ENCODE data around the gene CDH23. TPM values are rescaled to one million over a fixed set of nuclear protein-coding genes. Genes with fewer than 3 reads are reported as not detected.

CDH23 gene
- total RNA-seq, 2 donors from 2014 or later, result 0.06 TPM; not detected in 1

- Mint-ChIP-seq H3K4me3 (no peak overlapping the region), H3K9me3 (no peaks in the 10 kb centered on the region), H3K27me3 (no peaks in the 10 kb centered on the region), H3K4me1 (ENCODE audit: low read depth in 2 of 2) (peaks cover 32 to 38% of the 10 kb centered on the region in 2 donors), H3K27ac (peak overlapping the region in 1 of 2 donors; percentile 84), H3K36me3 (no peaks in the 10 kb centered on the region)
- ATAC-seq (no peak), DNase-seq (ENCODE audit: low spot score) (no peak)
These were observed 455.7 kb downstream of the CDH23 start for GRCh38 chr10:71852355-71852937.

- ATAC-seq, result no peak
- Mint-ChIP-seq H3K36me3 (no peaks in the 10 kb centered on the region), H3K27ac (no peak overlapping the region), H3K4me3 (no peak overlapping the region), H3K9me3 (no peaks in the 10 kb centered on the region), H3K27me3 (peaks cover 0 to 4% of the 10 kb centered on the region in 2 donors), H3K4me1 (ENCODE audit: low read depth in 2 of 2) (peaks cover 19 to 22% of the 10 kb centered on the region in 2 donors)
- DNase-seq (ENCODE audit: low spot score), result no peak
These were observed 457.3 kb downstream of the CDH23 start for GRCh38 chr10:71854031-71854430.

- no peak overlapping the region for H3K27ac Mint-ChIP-seq
- peaks cover under 1 to 8% of the 10 kb centered on the region in 2 donors for H3K4me1 Mint-ChIP-seq (ENCODE audit: low read depth in 2 of 2)
- no peaks in the 10 kb centered on the region for H3K36me3 Mint-ChIP-seq
- H3K9me3 Mint-ChIP-seq, result no peaks in the 10 kb centered on the region
- no peak for DNase-seq (ENCODE audit: low spot score)
- peaks cover 0 to 4% of the 10 kb centered on the region in 2 donors for H3K27me3 Mint-ChIP-seq
- H3K4me3 Mint-ChIP-seq, result no peak overlapping the region
- ATAC-seq, result no peak
These were observed 459.9 kb downstream of the CDH23 start for GRCh38 chr10:71856619-71857018.

- Mint-ChIP-seq H3K27ac (no peak overlapping the region), H3K9me3 (no peaks in the 10 kb centered on the region), H3K4me3 (no peak overlapping the region), H3K36me3 (no peaks in the 10 kb centered on the region), H3K27me3 (peaks cover 0 to 4% of the 10 kb centered on the region in 2 donors), H3K4me1 (ENCODE audit: low read depth in 2 of 2) (peaks cover 0 to 8% of the 10 kb centered on the region in 2 donors)
- no peak for ATAC-seq
- no peak for DNase-seq (ENCODE audit: low spot score)
These were observed 461.5 kb downstream of the CDH23 start for GRCh38 chr10:71857934-71858890.

- H3K4me3 Mint-ChIP-seq, result no peak overlapping the region
- DNase-seq (ENCODE audit: low spot score), result peak; percentile 72
- peak; percentile 89 to 94 for ATAC-seq
- H3K27me3 Mint-ChIP-seq, result peaks cover 0 to 4% of the 10 kb centered on the region in 2 donors
- H3K36me3 Mint-ChIP-seq, result no peaks in the 10 kb centered on the region
- no peaks in the 10 kb centered on the region for H3K9me3 Mint-ChIP-seq
- H3K4me1 Mint-ChIP-seq (ENCODE audit: low read depth in 2 of 2), result peaks cover 0 to 8% of the 10 kb centered on the region in 2 donors
- H3K27ac Mint-ChIP-seq, result peak overlapping the region; percentile 71 to 81
These were observed 463.7 kb downstream of the CDH23 start for GRCh38 chr10:71860243-71861029.

GRCh38 chr10:71863203-71863602, 466.5 kb downstream of the CDH23 start:
- H3K4me1 Mint-ChIP-seq (ENCODE audit: low read depth in 2 of 2), result peaks cover 0 to 8% of the 10 kb centered on the region in 2 donors
- no peak for DNase-seq (ENCODE audit: low spot score)
- no peak for ATAC-seq
- no peak overlapping the region for H3K4me3 Mint-ChIP-seq
- no peak overlapping the region for H3K27ac Mint-ChIP-seq
- H3K36me3 Mint-ChIP-seq, result no peaks in the 10 kb centered on the region
- no peaks in the 10 kb centered on the region for H3K9me3 Mint-ChIP-seq
- H3K27me3 Mint-ChIP-seq, result peaks cover 0 to 4% of the 10 kb centered on the region in 2 donors

GRCh38 chr10:71864911-71865361, 468.2 kb downstream of the CDH23 start:
- no peak overlapping the region for H3K27ac Mint-ChIP-seq
- ATAC-seq (no peak), DNase-seq (ENCODE audit: low spot score) (no peak)
- H3K36me3 Mint-ChIP-seq, result no peaks in the 10 kb centered on the region
- no peaks in the 10 kb centered on the region for H3K9me3 Mint-ChIP-seq
- no peak overlapping the region for H3K4me3 Mint-ChIP-seq
- peaks cover 0 to 8% of the 10 kb centered on the region in 2 donors for H3K4me1 Mint-ChIP-seq (ENCODE audit: low read depth in 2 of 2)
- peaks cover 0 to 4% of the 10 kb centered on the region in 2 donors for H3K27me3 Mint-ChIP-seq

Other genes with a start within 250 kb of the CDH23 start
- gene UNC5B, start 184.3 kb upstream of the CDH23 start, total RNA-seq, result under 1 TPM in 1 of 2 donors, not detected in 1; 0.08 TPM
- 1 to 10 TPM; 3.4 to 3.6 TPM for gene SLC29A3, start 77.7 kb upstream of the CDH23 start, total RNA-seq

Data from natural killer cell treated with Interleukin-12 subunit alpha and Interleukin-12 subunit beta and Interleukin-15 and Interleukin-18, amount 100 ng/mL, for 72 hours (primary cell).